Measurements from ENCODE around the gene SCARB2.

SCARB2 gene

GRCh38 chr4:76166480-76166879 is 47.1 kb downstream of the SCARB2 start:
- DNase-seq (ENCODE audit: low read depth), result no peak
- no peak for TF ChIP-seq CTCF (IDR thresholded peaks at IDR 0.05; ENCODE audit: low read depth, low read length, missing control alignments)
- no peak overlapping the region for H3K4me3 ChIP-seq (ENCODE audit: low read depth, low read length)

GRCh38 chr4:76160355-76160754 is 53.3 kb downstream of the SCARB2 start:
- no peak for DNase-seq (ENCODE audit: low read depth)
- H3K4me3 ChIP-seq (ENCODE audit: low read depth, low read length), result no peak overlapping the region
- TF ChIP-seq CTCF (IDR thresholded peaks at IDR 0.05; ENCODE audit: low read depth, low read length, missing control alignments), result no peak

- TF ChIP-seq CTCF (IDR thresholded peaks at IDR 0.05; ENCODE audit: low read depth, low read length, missing control alignments), result no peak
- H3K4me3 ChIP-seq (ENCODE audit: low read depth, low read length), result no peak overlapping the region
- DNase-seq (ENCODE audit: low read depth), result no peak
These were observed 57.0 kb downstream of the SCARB2 start for GRCh38 chr4:76156635-76157034.

DNA sequence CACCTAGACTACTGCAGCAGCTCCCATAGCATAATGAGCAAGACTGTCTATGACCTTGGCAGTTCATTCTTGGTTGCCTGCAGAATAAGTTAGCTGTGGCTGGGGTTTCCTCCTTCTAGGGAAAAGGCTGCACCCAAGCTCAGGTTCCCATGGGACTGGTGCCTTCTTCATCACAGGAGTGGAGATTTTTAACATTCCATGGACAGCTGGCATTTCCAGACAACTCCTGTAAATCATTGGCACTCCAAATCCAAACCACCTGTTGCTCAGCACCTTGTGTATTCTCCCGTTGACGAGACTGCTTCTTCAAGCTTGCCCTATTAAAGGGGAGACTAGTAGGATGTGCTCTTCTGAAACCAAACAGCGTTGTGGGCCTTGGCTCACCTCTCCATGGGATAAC is 57.6 kb downstream of the SCARB2 start:
- no peak overlapping the region for H3K4me3 ChIP-seq (ENCODE audit: low read depth, low read length)
- TF ChIP-seq CTCF (IDR thresholded peaks at IDR 0.05; ENCODE audit: low read depth, low read length, missing control alignments), result no peak
- DNase-seq (ENCODE audit: low read depth), result no peak

GRCh38 chr4:76153356-76153755 is 60.3 kb downstream of the SCARB2 start:
- no peak for DNase-seq (ENCODE audit: low read depth)
- no peak overlapping the region for H3K4me3 ChIP-seq (ENCODE audit: low read depth, low read length)
- no peak for TF ChIP-seq CTCF (IDR thresholded peaks at IDR 0.05; ENCODE audit: low read depth, low read length, missing control alignments)

GRCh38 chr4:76148142-76148865 is 65.3 kb downstream of the SCARB2 start, which contains the start of gene NUP54:
TSS of gene NUP54 (minus strand) at chr4:76148397. CDS start at chr4:76148374, 23 bp downstream.
- no peak for TF ChIP-seq CTCF (IDR thresholded peaks at IDR 0.05; ENCODE audit: low read depth, low read length, missing control alignments)
- DNase-seq (ENCODE audit: low read depth), result peak; percentile 92
- peak within 1 kb of the TSS; percentile 100 for H3K4me3 ChIP-seq (ENCODE audit: low read depth, low read length)
